Right ventricle myocardium superior (tissue), 1 donor: ENCODE results near the gene FYCO1. TPM values are rescaled to one million over a fixed set of nuclear protein-coding genes. Genes with fewer than 3 reads are reported as not detected.
A peak's percentile ranks its signal among the peaks of the same experiment; 100 is the strongest.

Experiments used
- ATAC-seq: fragments of 200-7000 bp; cut with Tn5 transposase; one replicate; pipeline ENCODE4 v1.9.1; 2020; ENCODE audit warnings: mild to moderate bottlenecking; ENCODE audit not compliant: poor library complexity
- DNase-seq: peaks from one replicate; pipeline ENCODE4 v3.0.0-alpha.2; 2020
- intact Hi-C: fragments of 100-400 bp; cut with DNase I; formaldehyde crosslinking; loops from one replicate; pipeline ENCODE4 v1.11.2; 2022
- total RNA-seq: library from RNA; stranded (reverse); fragmentation: NEBNext Ultra II Directional; extraction: Animal tissue kit (Norgen Biotek cat#: 25700); gene quantifications from one replicate; pipeline ENCODE4 v1.2.1, GENCODE V29; 2021
- donor health status: DM: no; HTN: yes; CAD: no; lungs with severe emphysema.

Gene FYCO1
- total RNA-seq, 1 donor from 2014 or later = 120 TPM

DNA sequence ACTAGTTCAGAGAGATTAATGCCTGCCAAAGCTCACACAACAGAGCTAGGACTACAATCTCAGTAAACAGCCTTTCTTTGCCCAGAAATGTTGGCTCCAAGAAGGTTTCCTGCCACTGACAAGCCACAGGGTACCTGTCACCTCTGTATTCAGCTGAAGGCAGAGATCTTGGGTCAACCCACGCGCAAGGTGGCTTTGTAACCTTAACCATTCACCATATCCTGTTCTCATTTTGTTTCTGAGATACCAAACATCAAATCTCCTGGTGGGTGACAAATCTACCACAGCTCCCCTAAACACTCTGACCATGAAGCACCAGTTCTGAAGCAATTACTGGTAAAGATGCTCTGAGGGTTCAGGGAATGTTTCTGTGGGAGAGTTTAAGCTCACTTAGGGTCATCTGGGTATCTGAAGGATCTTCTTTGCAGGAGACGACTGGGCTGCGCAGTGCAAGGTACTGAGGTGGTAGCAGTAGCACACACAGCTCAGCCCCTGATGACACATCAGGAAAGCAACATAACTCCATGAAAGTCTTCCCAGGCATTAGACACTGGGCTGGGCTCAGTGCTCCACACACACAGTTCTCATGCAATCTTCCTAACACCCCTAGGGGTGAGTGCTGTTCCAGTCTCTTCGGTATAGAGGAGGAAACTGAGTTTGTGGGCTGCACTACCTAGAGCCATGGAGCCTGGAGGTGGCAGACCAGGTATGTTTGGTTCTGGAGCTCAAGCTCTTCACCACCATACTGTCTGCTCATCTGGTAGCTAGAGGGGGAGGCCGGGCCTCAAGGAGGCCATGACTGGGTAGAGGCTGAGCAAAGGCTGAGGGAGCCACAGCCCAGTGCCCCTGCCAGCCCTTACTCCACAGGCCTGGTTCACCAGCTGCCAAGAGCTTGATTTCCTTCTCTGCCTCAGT, 44.7 kb downstream of the FYCO1 start:
- ATAC-seq (no peak), DNase-seq (no peak)
- intact Hi-C loops = no loop called here

DNA sequence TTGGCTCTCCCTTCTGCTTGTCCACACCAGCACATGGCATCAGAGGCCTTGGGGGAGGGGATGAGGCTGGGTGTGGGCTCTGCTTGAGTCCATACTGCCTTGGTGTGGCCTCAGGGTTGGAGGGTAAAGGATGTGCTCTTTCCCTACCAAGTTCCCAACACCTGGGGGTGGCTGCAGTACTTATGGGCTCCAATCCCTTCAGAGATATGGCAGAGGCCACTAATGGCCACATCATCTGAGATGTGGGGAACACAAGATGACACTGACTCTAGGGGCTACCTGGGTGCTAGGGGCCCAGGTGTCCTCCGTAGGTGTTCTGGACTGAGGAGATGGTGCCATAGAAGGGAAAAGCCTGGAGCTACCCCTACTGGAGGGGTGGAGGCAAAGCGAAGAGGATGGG, 45.5 kb downstream of the FYCO1 start:
- no peak for ATAC-seq
- no peak for DNase-seq
- intact Hi-C loops = no loop called here

- DNase-seq (no peak), ATAC-seq (no peak)
- intact Hi-C loops = no loop called here
Observed at GRCh38 chr3:45949432-45949831, 46.2 kb downstream of the FYCO1 start.

GRCh38 chr3:45948881-45949280, 46.7 kb downstream of the FYCO1 start:
- DNase-seq = no peak
- intact Hi-C loops = no loop called here
- no peak for ATAC-seq

DNA sequence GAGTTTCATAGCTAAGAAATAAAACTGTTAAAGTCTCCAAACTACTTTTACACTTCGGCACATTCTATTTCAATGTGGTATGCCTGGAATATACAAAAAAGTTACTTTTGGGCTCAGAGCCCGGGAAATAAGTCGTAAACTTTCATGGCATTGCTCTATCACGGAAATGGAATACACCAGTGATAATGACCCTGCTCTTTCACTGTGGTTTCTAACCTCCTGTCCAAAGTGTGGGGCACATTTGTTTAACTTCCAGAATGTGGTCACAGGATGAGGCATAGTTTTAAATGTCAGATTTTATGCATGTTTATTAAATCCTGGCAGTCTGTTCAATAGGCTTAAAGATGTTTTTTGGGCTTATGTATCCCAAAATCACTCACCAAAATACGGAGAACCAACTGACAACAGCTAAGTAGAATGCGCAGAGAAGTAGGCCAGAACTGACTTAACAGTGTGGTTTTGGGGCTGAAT, 47.3 kb downstream of the FYCO1 start:
- DNase-seq (no peak), ATAC-seq (no peak)
- intact Hi-C loops = no loop called here

- intact Hi-C loops = no loop called here
- ATAC-seq (peak; percentile 33), DNase-seq (no peak)
Observed at GRCh38 chr3:45947361-45947760, 48.3 kb downstream of the FYCO1 start.

- intact Hi-C loops = no loop called here
- no peak for DNase-seq
- no peak for ATAC-seq
Observed at GRCh38 chr3:45946875-45947274, 48.7 kb downstream of the FYCO1 start.

- ATAC-seq (no peak), DNase-seq (no peak)
- intact Hi-C loops = no loop called here
Observed at GRCh38 chr3:45946307-45946706, 49.3 kb downstream of the FYCO1 start.

DNA sequence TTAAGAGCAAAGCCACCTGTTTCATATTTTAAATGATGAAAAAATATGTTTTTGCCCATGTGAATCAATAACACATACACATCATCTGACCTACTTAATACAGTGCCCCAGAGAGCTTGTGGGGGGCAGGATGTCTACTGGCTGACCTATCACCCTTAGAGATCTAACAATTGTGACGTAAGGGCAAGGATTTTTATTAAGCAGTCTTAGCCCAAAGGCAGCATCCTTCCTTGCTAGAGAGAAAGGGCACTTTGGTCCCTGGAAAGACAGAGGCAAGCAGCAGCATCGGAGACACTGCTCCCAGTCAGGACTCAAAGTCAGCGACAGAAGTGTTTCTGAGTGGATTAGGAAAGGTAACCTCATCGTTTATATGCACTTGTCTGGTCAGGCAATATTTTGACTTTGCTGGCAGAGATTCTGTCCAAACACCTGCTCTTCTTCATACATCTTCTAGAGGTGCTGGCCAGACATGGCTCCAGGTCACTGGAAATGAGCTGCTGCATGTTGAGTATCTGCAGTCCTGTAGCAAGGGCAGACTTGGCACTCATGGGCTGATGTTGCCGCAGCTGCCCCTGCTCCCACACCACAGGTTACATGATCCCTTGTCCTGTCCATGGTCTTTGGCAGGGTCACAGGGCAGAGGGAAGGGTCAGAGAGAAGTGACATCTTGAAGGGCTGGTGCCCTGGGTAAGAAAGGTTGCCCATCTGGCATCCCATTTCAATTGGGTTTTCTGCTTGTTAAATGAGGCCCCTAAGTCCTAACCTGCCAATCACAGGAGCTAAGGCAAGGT, 50.6 kb downstream of the FYCO1 start:
- no peak for DNase-seq
- no peak for ATAC-seq
- intact Hi-C loops = no loop called here

DNA sequence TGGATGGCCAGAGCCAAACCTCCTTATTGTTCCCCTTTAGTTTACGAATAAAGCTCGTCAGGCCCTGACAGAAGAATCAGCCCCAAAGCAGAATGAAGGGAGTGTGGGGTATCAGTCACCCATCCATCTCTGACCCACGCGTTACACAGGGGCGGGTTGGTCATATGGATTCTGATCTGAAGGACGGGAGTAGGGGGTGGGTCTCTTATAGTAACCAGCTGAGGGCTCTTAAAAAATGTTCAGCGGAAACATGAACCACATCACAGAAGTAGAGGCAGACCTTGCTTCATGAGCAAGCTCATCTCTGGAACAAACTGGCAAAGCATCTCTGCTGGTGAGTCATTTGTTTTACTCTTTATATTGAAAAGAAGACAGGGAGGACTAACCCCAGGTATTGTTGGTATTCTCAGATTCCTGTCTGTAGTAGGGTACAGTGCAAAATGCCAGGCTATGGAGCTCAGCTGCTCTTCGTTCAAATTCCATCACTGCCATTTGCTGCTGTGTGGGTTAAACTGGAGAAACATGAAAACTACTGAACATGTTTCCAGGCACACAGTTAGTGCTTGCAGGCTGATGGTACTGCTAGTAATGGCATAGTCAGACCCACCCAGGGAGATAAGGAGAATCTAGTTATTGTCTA, 52.3 kb downstream of the FYCO1 start, which contains the start of gene CXCR6:
TSS of gene CXCR6 (plus strand) at position 258 of the 640 bp plus-strand sequence. CDS start 3,018 bp downstream, outside the sequence.
- DNase-seq (no peak), ATAC-seq (no peak)
- intact Hi-C loops = no loop called here

DNA sequence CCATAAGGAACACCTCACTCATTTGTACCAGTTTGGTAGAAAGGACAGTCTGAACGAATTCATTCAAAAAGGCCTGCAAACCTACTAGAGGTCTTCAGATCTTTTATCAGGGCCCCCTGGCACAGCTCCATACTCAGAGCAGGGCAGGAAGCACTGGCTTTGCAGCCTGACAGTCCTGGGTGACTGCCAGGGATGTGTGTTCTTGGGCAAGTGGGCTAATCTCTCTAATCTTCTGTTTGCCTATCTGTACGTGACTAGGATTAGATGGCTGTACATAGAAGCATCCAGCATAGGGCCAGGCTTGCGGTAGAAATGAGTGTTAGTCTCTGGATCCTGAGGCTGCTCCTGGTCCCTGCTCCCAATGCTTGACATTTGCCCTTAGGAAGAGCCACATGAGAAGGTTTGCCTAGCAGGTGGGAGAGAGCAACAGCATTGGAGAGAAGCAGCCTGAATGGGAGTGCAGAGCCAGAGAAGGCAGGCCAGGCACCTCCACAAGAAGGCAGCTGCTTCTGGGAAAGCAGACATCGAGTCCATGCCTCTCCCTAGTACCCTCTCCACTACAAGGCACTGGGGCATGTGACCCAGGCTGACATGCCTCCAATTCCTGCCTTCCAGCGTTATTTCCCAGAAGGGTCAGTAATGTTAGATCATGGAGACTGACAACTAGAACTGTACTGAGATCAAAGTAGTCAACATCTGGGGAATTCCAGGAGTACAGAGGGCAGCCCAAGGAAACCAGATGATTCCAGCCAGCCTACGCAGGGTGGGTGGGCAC, 53.4 kb downstream of the FYCO1 start:
- ATAC-seq (no peak), DNase-seq (no peak)
- intact Hi-C loops = no loop called here

GRCh38 chr3:45940781-45941365, 54.8 kb downstream of the FYCO1 start:
- ATAC-seq = no peak
- DNase-seq = no peak
- intact Hi-C loops = no loop called here

DNA sequence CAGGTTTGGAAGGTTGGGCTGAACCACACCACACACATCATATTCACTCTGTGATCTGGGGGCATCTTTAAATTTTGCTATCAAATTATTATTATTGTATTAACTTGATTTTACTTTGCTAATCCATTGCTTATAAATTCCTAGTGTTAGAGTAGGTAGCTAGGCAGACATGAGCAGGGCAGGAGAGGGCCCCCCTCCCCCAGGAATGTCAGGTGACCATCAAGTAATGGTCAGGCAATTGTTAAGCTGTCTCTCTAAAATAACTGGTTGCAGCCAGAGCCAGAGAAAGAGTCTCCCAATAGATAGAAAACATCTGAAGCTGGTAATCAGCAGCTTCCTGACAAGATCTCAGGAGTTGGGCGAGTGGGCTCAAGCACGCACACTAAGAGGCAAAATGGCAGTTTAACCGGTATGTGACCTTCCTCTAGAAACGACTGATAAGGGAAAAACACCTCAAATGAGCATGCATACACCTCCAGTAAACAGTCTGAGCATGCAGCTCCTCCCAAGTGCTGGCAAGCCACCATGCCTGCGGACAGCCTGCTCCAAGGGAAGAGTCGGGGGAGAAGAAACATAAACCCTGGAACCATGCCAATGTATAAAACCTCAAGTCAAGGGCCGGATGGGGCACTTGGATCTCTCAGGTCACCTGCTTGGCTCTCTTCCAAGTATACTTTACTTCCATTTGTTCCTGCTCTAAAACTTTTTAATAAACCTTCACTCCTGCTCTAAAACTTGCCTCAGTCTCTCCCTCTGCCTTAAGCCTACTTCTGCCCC, 55.4 kb downstream of the FYCO1 start:
- no peak for DNase-seq
- ATAC-seq = no peak
- intact Hi-C loops = no loop called here

- DNase-seq = no peak
- intact Hi-C loops = loop anchor here (2.0 kb wide), 1 partner anchor 139 kb away; no protein-coding TSS in a partner anchor
- peak; percentile 21 for ATAC-seq
Observed at GRCh38 chr3:45939341-45939771, 56.3 kb downstream of the FYCO1 start.

- intact Hi-C loops = loop anchor here (2.0 kb wide), 1 partner anchor 140 kb away; no protein-coding TSS in a partner anchor
- ATAC-seq (peak; percentile 89), DNase-seq (peak; percentile 84)
Observed at GRCh38 chr3:45938864-45939263, 56.8 kb downstream of the FYCO1 start.

GRCh38 chr3:45938043-45938435, 57.6 kb downstream of the FYCO1 start:
- ATAC-seq (no peak), DNase-seq (no peak)

More at GRCh38 chr3:45938043-45938435, 57.6 kb downstream of the FYCO1 start:
- intact Hi-C loops = loop anchor here (2.0 kb wide), 1 partner anchor 141 kb away; no protein-coding TSS in a partner anchor
